NT2/D1 (cell line): ENCODE results near the gene NPIPA7.
"Not testable (repeated sequence)": the region's sequence is repeated elsewhere in the genome, so short reads cannot be mapped to it uniquely, and the experiment has no call there.

Source experiments
- SUZ12 ChIP-seq: IDR thresholded peaks from 2 replicates; pipeline ENCODE4 v1.6.1; 2011; ENCODE audit not compliant: insufficient read length, insufficient read depth; ENCODE audit errors: extremely low read depth
- YY1 ChIP-seq: IDR thresholded peaks from 2 replicates; pipeline ENCODE4 v1.6.1; 2011; ENCODE audit not compliant: insufficient read length, insufficient read depth
- ZNF274 ChIP-seq: IDR thresholded peaks from 2 replicates; pipeline ENCODE4 v1.6.1; 2011; ENCODE audit warnings: mild to moderate bottlenecking, low read depth, low read length

GRCh38 chr16:16364100-16364499 lies 14.8 kb upstream of the NPIPA7 start:
- not testable (repeated sequence) for TF ChIP-seq YY1, ZNF274, SUZ12
